HFFc6 (cell line): ENCODE measurements around the gene CREB5. TPM values are rescaled to one million over a fixed set of nuclear protein-coding genes. Genes with fewer than 3 reads are reported as not detected.

Experiments used
- DNase-seq: peaks from one replicate; pipeline ENCODE4 v3.0.0-alpha.2; 2018
- H3K27ac Mint-ChIP-seq: 2 replicates; pipeline ENCODE4 v1.8.0; 2020; ENCODE audit warnings: mild to moderate bottlenecking, mixed read lengths
- H3K27me3 Mint-ChIP-seq: 2 replicates; pipeline ENCODE4 v1.8.0; 2021; ENCODE audit warnings: mild to moderate bottlenecking, moderate library complexity, mixed read lengths; ENCODE audit not compliant: insufficient read depth
- H3K36me3 Mint-ChIP-seq: 2 replicates; pipeline ENCODE4 v1.8.0; 2021; ENCODE audit warnings: low read depth, mixed read lengths
- H3K4me1 Mint-ChIP-seq: 2 replicates; pipeline ENCODE4 v1.8.0; 2020; ENCODE audit warnings: low read depth, mixed read lengths
- H3K4me3 Mint-ChIP-seq: 2 replicates; pipeline ENCODE4 v1.8.0; 2020; ENCODE audit warnings: mild to moderate bottlenecking, moderate library complexity, mixed read lengths
- H3K9me3 Mint-ChIP-seq: 2 replicates; pipeline ENCODE4 v1.8.0; 2020; ENCODE audit warnings: mild to moderate bottlenecking, mixed read lengths
- total RNA-seq, 6 experiments: library from RNA; stranded (reverse); fragmentation: NEBNext Ultra II Directional; extraction: Animal tissue kit (Norgen Biotek cat#: 25700); gene quantifications; 2 replicates in 1 of 6; 3 replicates in 5 of 6; pipeline ENCODE4 v1.2.3, GENCODE V29; 2021
- TF ChIP-seq, protein P1 (sequence below): fragments of 200-600 bp; sonication (generic); IDR thresholded peaks from 2 replicates; pipeline ENCODE4 v1.5.0; 2021; ENCODE audit warnings: antibody characterized with exemption, mild to moderate bottlenecking

Gene CREB5
- total RNA-seq, 6 experiments from 2014 or later, result 0.60 to 0.90 (median 0.79) TPM

DNA sequence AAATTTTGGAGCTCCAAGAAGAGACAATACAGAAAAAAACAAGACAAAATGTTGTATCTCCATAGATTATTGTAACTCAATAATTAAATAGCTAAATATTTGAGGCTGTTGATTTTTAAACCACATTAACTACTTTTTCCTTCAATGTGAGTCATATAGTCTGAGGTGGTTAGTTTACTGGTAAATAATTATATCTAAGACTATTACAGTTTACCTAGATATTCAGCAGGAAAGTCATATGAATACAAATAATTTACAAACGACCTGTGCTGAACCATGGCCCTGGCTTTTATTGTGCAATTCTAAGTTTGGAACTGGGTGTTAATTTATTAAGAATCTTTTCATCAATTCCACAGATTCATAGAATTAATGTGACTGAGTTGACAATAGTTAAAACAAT lies 22.2 kb downstream of the CREB5 start:
- H3K4me1 Mint-ChIP-seq, result no peaks in the 10 kb centered on the region
- H3K4me3 Mint-ChIP-seq, result no peak overlapping the region
- H3K27ac Mint-ChIP-seq, result no peak overlapping the region
- no peaks in the 10 kb centered on the region for H3K9me3 Mint-ChIP-seq
- TF ChIP-seq, protein P1, sequence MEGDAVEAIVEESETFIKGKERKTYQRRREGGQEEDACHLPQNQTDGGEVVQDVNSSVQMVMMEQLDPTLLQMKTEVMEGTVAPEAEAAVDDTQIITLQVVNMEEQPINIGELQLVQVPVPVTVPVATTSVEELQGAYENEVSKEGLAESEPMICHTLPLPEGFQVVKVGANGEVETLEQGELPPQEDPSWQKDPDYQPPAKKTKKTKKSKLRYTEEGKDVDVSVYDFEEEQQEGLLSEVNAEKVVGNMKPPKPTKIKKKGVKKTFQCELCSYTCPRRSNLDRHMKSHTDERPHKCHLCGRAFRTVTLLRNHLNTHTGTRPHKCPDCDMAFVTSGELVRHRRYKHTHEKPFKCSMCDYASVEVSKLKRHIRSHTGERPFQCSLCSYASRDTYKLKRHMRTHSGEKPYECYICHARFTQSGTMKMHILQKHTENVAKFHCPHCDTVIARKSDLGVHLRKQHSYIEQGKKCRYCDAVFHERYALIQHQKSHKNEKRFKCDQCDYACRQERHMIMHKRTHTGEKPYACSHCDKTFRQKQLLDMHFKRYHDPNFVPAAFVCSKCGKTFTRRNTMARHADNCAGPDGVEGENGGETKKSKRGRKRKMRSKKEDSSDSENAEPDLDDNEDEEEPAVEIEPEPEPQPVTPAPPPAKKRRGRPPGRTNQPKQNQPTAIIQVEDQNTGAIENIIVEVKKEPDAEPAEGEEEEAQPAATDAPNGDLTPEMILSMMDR, result no peak
- H3K27me3 Mint-ChIP-seq, result peaks cover 8% of the 10 kb centered on the region; the same call in 1 of the 2 replicates
- no peaks in the 10 kb centered on the region for H3K36me3 Mint-ChIP-seq
- no peak for DNase-seq

DNA sequence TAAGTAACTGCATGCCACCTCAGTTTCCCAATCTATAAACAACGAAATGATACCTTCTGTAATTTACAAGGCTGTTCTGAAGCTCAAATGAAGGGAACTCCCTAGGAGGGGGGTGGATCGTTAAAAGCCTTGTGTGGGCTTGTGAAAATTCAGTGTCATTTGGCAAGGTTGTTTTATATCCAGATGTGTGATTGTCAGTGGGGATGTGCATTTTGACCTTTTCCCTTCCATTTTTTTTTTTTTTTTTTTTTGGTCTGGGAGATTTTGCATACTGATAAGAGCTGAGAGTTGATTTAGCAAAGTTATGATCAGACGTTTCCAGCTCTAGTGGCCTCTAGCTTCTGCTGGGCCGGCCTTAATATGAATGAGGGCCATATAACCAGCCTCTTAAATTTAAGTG lies 22.8 kb downstream of the CREB5 start:
- no peaks in the 10 kb centered on the region for H3K36me3 Mint-ChIP-seq

DNA sequence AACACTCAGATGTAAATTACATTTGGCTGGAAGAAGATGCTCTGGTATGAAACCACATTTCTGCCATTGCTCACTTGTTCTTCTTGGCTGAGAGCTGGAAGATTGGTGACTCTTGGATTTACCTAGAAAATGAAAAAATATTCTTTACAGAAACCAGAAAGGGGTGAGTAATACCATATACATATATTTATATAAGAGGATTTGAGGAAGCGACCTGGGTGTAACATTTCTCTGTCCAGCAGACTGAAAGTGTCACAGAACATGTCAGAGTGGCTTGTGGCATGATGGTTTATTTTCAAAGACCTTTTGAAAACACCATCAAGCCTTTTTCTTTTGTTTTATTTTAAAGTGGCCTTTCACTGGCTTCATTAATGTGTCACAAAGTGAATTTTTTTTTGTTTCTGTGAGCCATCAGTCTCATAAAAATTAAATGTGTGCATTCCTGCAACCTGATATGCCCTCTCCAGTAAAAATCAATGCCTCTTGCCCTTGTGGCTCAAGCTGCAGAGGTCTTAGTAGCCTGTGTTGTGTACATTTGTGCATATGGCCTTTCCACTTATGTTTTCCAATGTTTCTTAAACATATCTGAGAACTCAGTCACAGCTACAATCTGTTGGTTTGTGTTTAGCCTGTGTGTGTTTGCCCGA lies 23.5 kb downstream of the CREB5 start:
- H3K27me3 Mint-ChIP-seq, result peaks cover 8% of the 10 kb centered on the region; the same call in 1 of the 2 replicates

More for the DNA sequence above, 22.8 kb downstream of the CREB5 start:
- H3K4me3 Mint-ChIP-seq, result no peak overlapping the region
- H3K27me3 Mint-ChIP-seq, result peaks cover 8% of the 10 kb centered on the region; the same call in 1 of the 2 replicates
- TF ChIP-seq, protein P1, result no peak
- DNase-seq, result no peak
- no peaks in the 10 kb centered on the region for H3K4me1 Mint-ChIP-seq
- no peaks in the 10 kb centered on the region for H3K9me3 Mint-ChIP-seq
- H3K27ac Mint-ChIP-seq, result no peak overlapping the region

DNA sequence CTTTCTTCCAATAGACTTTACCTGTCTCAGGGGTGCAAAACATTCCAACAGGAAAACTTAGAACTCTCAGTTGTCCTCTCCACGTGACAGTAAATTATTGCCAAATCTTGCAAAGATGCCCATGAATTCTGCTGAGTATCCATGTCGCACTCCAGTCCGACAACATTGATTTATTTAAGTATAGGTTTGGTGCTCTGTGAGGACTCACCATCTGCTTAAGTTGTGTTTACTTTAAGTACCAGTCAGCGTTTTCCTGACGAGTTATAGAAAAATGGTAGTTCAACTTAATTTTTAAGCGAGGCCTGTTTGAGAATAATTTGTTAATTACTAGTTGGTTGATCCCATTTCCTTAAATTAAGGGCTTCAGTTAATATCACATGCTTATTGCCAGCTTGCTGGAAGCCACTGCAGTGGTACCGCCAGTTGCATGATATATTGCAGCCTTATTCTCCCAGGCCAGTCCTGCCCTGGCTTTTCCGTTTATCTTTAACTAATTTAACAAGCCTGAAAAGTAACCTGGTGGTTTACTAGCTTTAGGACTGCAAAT lies 27.8 kb downstream of the CREB5 start:
- H3K27ac Mint-ChIP-seq, result no peak overlapping the region

More for the DNA sequence above, 23.5 kb downstream of the CREB5 start:
- no peak for DNase-seq
- TF ChIP-seq, protein P1, result no peak
- no peaks in the 10 kb centered on the region for H3K4me1 Mint-ChIP-seq
- H3K4me3 Mint-ChIP-seq, result no peak overlapping the region
- no peaks in the 10 kb centered on the region for H3K36me3 Mint-ChIP-seq
- H3K9me3 Mint-ChIP-seq, result no peaks in the 10 kb centered on the region
- H3K27ac Mint-ChIP-seq, result no peak overlapping the region

DNA sequence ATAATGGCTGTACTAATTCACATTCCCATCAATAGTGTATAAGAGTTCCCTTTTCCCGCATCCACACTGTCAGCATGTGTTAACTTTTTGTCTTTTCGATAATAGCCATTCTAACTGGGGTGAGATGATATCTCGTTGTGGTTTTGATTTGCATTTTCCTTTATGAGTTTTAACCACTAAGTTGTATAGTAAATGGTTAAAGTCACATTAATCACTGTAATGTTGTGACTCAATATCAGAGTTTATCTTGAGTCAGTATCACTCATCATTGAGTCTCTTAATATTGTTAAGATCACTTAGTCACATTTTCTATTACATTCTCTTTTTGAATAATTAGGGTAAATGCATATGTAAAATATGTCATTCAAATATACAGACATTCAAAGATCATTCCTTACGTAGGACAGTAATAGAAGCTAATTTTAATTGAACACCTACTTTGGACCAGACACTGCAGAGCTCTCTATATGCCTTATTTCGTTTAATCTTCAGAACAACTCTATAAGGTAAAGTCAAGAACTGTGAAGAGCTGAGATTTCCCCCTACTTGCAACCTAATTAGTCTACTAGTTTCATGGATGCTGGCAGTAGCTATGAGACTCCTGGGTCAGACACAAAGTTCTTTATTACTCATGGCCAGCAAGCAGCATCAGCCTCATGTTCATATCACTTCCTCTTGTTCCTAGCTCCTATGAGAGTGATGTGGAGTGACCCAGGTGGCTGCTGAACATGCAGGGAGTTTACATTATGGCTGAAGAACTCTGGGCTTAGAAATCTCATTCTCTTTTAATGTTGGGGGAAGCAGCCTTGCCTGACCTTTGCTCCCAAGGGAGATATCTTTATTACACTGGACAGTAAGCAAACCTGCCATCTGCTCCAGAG lies 30.5 kb downstream of the CREB5 start:
- peaks cover 2% of the 10 kb centered on the region; the same call in 1 of the 2 replicates for H3K27me3 Mint-ChIP-seq
- H3K4me1 Mint-ChIP-seq, result no peaks in the 10 kb centered on the region
- DNase-seq, result no peak
- TF ChIP-seq, protein P1, result no peak
- H3K36me3 Mint-ChIP-seq, result no peaks in the 10 kb centered on the region
- no peak overlapping the region for H3K27ac Mint-ChIP-seq
- H3K4me3 Mint-ChIP-seq, result no peak overlapping the region
- no peaks in the 10 kb centered on the region for H3K9me3 Mint-ChIP-seq

More for the DNA sequence above, 27.8 kb downstream of the CREB5 start:
- Mint-ChIP-seq H3K4me1 (no peaks in the 10 kb centered on the region), H3K9me3 (no peaks in the 10 kb centered on the region), H3K4me3 (no peak overlapping the region), H3K36me3 (no peaks in the 10 kb centered on the region), H3K27me3 (peaks cover 6% of the 10 kb centered on the region; the same call in 1 of the 2 replicates)
- DNase-seq, result no peak
- TF ChIP-seq, protein P1, result no peak
